ENCODE measurements around the gene COBLL1. TPM values are rescaled to one million over a fixed set of nuclear protein-coding genes. Genes with fewer than 3 reads are reported as not detected.

The COBLL1 gene
- total and polyA plus RNA-seq, 2 experiments from 2014 or later, result 87.3 to 146 TPM

DNA sequence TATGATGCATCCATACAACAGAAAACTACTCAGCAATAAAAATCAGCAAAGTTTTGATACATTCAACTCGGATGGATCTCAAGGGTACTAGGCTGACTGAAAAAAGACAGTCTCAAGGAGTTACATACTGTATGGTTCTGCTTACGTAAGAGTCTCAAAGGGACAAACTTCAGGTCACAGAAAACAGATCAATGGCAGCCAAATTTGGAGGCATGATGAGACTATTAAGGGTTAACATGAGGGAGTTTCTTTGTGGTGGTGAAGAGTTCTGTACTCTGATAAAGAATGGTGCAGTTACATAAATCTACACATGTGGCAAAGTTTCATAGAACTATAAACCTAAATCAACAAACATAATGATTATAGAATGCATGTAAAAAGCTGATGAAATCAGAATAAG is 81.4 kb downstream of the COBLL1 start:
- Histone ChIP-seq H3K4me1 (ENCODE audit: insufficient read depth) (peaks cover 22% of the 10 kb centered on the region), H3K9me2 (replicated peaks; ENCODE audit: insufficient read depth) (no peaks in the 10 kb centered on the region), H3K27ac (no peak overlapping the region), H2AFZ (no peak overlapping the region), H3K27me3 (no peaks in the 10 kb centered on the region), H4K20me1 (ENCODE audit: insufficient read depth, poor library complexity, severe bottlenecking) (peaks cover 14% of the 10 kb centered on the region), H3K9me3 (ENCODE audit: low read depth) (no peaks in the 10 kb centered on the region), H3K79me2 (peaks cover 94% of the 10 kb centered on the region), H3K4me2 (no peak overlapping the region), H3K36me3 (replicated peaks; ENCODE audit: insufficient read depth, low read depth) (no peaks in the 10 kb centered on the region), H3K4me3 (no peak overlapping the region)
- TF ChIP-seq EZH2phosphoT487 (IDR thresholded peaks at IDR 0.05; ENCODE audit: low read depth, severe bottlenecking, unreplicated experiment) (no peak), EZH2 (IDR thresholded peaks at IDR 0.05; ENCODE audit: borderline replicate concordance) (no peak)
- TF ChIP-seq, protein P1, sequence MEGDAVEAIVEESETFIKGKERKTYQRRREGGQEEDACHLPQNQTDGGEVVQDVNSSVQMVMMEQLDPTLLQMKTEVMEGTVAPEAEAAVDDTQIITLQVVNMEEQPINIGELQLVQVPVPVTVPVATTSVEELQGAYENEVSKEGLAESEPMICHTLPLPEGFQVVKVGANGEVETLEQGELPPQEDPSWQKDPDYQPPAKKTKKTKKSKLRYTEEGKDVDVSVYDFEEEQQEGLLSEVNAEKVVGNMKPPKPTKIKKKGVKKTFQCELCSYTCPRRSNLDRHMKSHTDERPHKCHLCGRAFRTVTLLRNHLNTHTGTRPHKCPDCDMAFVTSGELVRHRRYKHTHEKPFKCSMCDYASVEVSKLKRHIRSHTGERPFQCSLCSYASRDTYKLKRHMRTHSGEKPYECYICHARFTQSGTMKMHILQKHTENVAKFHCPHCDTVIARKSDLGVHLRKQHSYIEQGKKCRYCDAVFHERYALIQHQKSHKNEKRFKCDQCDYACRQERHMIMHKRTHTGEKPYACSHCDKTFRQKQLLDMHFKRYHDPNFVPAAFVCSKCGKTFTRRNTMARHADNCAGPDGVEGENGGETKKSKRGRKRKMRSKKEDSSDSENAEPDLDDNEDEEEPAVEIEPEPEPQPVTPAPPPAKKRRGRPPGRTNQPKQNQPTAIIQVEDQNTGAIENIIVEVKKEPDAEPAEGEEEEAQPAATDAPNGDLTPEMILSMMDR (IDR thresholded peaks at IDR 0.05; ENCODE audit: poor library complexity), result no peak
- 39% methylated on average over 2 of the region's 2 CpGs for WGBS (ENCODE audit: low lambda C conversion rate, missing lambda C conversion rate)
- DNase-seq (ENCODE audit: low spot score), result no peak

DNA sequence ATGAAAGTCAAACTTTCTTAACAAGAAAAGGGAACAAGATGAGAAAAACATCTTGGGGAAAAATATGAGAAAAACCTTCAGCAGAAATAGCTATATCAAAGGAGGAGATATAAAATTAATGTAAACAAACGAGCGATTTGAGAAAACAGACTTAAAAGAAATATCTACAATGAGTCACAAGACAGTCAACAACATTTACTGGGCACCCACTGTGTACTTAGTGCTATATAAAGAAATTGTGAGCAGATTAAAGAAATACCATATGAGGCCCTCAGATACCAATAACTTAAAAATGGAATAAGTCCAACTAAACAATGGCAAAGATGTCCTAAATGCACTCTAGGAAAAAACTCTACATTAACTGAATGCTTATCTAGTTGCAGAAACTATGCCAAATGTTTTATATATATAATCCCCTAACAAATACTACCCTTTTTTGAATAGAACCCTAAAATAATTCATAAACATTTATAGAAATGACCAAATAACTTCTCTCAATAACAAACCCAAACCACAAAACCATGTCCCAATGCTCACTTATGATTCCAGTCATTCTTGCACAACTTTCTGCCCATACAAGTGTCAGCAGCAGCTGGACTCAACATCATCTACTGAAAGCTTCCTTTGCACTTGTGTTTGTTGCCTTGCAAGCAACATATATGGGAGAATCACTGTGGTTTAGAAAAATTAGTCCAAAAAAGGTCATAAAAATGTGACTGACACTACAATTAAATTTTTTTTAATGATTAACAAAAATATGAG is 83.5 kb downstream of the COBLL1 start:
- peaks cover 94% of the 10 kb centered on the region for H3K79me2 ChIP-seq
- H4K20me1 ChIP-seq (ENCODE audit: insufficient read depth, poor library complexity, severe bottlenecking), result peaks cover 8% of the 10 kb centered on the region
- H3K4me3 ChIP-seq, result no peak overlapping the region
- TF ChIP-seq EZH2 (IDR thresholded peaks at IDR 0.05; ENCODE audit: borderline replicate concordance), result no peak
- peaks cover 22% of the 10 kb centered on the region for H3K4me1 ChIP-seq (ENCODE audit: insufficient read depth)
- no peak for DNase-seq (ENCODE audit: low spot score)
- 62% methylated on average over 2 of the region's 2 CpGs for WGBS (ENCODE audit: low lambda C conversion rate, missing lambda C conversion rate)
- H3K4me2 ChIP-seq, result peak overlapping the region; percentile 20
- no peak overlapping the region for H2AFZ ChIP-seq
- no peaks in the 10 kb centered on the region for H3K36me3 ChIP-seq (replicated peaks; ENCODE audit: insufficient read depth, low read depth)
- no peaks in the 10 kb centered on the region for H3K27me3 ChIP-seq
- H3K9me3 ChIP-seq (ENCODE audit: low read depth), result no peaks in the 10 kb centered on the region
- H3K9me2 ChIP-seq (replicated peaks; ENCODE audit: insufficient read depth), result no peaks in the 10 kb centered on the region
- H3K27ac ChIP-seq, result no peak overlapping the region

DNA sequence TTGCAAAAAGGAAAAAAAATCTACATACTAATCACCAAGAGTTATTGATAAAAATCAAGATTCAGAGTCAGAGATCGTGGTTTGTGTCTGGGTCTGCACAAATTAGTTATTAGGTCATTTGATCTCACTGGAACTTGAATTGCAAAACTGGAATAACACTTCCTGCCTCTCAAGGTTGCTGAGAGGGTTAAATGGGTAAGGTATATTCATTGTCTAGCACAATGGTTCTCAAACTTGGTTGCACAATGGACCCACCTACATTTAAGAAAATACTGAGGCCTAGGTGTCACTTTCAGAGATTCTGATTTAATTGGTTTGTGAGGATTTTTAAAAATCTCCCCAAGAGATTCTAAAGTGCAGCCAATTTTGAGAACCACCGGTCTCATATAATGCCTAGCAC is 84.8 kb downstream of the COBLL1 start:
- H3K4me1 ChIP-seq (ENCODE audit: insufficient read depth), result peaks cover 22% of the 10 kb centered on the region
- WGBS (ENCODE audit: low lambda C conversion rate, missing lambda C conversion rate), result 48% methylated on average over 2 of the region's 2 CpGs
- no peak for TF ChIP-seq EZH2 (IDR thresholded peaks at IDR 0.05; ENCODE audit: borderline replicate concordance)
- TF ChIP-seq, protein P1 (IDR thresholded peaks at IDR 0.05; ENCODE audit: poor library complexity), result no peak
- no peak for TF ChIP-seq EZH2phosphoT487 (IDR thresholded peaks at IDR 0.05; ENCODE audit: low read depth, severe bottlenecking, unreplicated experiment)

DNA sequence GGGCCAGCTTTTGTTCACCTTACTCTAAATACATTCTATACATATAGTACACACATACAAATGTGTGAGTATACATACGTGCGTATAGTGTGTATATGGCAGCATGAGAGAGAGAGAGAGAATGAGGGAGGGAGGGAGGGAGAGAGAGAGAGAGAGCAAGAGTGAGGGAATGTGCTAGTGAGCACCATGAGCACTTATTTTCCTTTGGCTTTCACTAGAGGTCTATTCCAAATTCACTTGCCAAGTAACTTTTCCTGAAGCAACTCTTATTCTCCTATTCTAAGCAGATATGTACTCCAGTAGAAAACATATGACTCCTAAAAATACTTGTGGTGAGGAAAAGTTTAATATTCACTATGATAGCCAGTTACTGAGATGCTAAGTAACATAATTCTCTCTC is 85.7 kb downstream of the COBLL1 start:
- H3K4me1 ChIP-seq (ENCODE audit: insufficient read depth), result peaks cover 22% of the 10 kb centered on the region
- H3K4me3 ChIP-seq, result no peak overlapping the region
- no peaks in the 10 kb centered on the region for H3K27me3 ChIP-seq
- no peaks in the 10 kb centered on the region for H3K36me3 ChIP-seq (replicated peaks; ENCODE audit: insufficient read depth, low read depth)
- no peak for DNase-seq (ENCODE audit: low spot score)
- 88% methylated on average over 2 of the region's 2 CpGs for WGBS (ENCODE audit: low lambda C conversion rate, missing lambda C conversion rate)
- H3K27ac ChIP-seq, result no peak overlapping the region
- H3K4me2 ChIP-seq, result no peak overlapping the region
- no peaks in the 10 kb centered on the region for H3K9me3 ChIP-seq (ENCODE audit: low read depth)
- H2AFZ ChIP-seq, result no peak overlapping the region
- H4K20me1 ChIP-seq (ENCODE audit: insufficient read depth, poor library complexity, severe bottlenecking), result peaks cover 9% of the 10 kb centered on the region
- no peaks in the 10 kb centered on the region for H3K9me2 ChIP-seq (replicated peaks; ENCODE audit: insufficient read depth)
- TF ChIP-seq, protein P1 (IDR thresholded peaks at IDR 0.05; ENCODE audit: poor library complexity), result no peak
- TF ChIP-seq EZH2phosphoT487 (IDR thresholded peaks at IDR 0.05; ENCODE audit: low read depth, severe bottlenecking, unreplicated experiment) (no peak), EZH2 (IDR thresholded peaks at IDR 0.05; ENCODE audit: borderline replicate concordance) (no peak)
- peaks cover 96% of the 10 kb centered on the region for H3K79me2 ChIP-seq

More for the DNA sequence above, 84.8 kb downstream of the COBLL1 start:
- no peak for DNase-seq (ENCODE audit: low spot score)
- no peak overlapping the region for H3K27ac ChIP-seq
- H3K4me2 ChIP-seq, result no peak overlapping the region
- no peaks in the 10 kb centered on the region for H3K9me2 ChIP-seq (replicated peaks; ENCODE audit: insufficient read depth)
- H2AFZ ChIP-seq, result no peak overlapping the region
- H4K20me1 ChIP-seq (ENCODE audit: insufficient read depth, poor library complexity, severe bottlenecking), result peaks cover 12% of the 10 kb centered on the region
- peaks cover 96% of the 10 kb centered on the region for H3K79me2 ChIP-seq
- no peaks in the 10 kb centered on the region for H3K36me3 ChIP-seq (replicated peaks; ENCODE audit: insufficient read depth, low read depth)
- no peak overlapping the region for H3K4me3 ChIP-seq
- H3K9me3 ChIP-seq (ENCODE audit: low read depth), result no peaks in the 10 kb centered on the region
- H3K27me3 ChIP-seq, result no peaks in the 10 kb centered on the region

Measured in hepatocyte (in vitro differentiated cells).